Placental pericyte (primary cell): ENCODE measurements around the gene ADORA1. TPM values are rescaled to one million over a fixed set of nuclear protein-coding genes. Genes with fewer than 3 reads are reported as not detected.

Source experiments
- total RNA-seq: library from RNA; depleted of rRNA; stranded (reverse); fragments of >200 nt; gene quantifications from 2 replicates; pipeline ENCODE4 v1.2.3, GENCODE V29; 2012

The ADORA1 gene
- total RNA-seq = 5.0 and 35.5 TPM in 2 replicates

DNA sequence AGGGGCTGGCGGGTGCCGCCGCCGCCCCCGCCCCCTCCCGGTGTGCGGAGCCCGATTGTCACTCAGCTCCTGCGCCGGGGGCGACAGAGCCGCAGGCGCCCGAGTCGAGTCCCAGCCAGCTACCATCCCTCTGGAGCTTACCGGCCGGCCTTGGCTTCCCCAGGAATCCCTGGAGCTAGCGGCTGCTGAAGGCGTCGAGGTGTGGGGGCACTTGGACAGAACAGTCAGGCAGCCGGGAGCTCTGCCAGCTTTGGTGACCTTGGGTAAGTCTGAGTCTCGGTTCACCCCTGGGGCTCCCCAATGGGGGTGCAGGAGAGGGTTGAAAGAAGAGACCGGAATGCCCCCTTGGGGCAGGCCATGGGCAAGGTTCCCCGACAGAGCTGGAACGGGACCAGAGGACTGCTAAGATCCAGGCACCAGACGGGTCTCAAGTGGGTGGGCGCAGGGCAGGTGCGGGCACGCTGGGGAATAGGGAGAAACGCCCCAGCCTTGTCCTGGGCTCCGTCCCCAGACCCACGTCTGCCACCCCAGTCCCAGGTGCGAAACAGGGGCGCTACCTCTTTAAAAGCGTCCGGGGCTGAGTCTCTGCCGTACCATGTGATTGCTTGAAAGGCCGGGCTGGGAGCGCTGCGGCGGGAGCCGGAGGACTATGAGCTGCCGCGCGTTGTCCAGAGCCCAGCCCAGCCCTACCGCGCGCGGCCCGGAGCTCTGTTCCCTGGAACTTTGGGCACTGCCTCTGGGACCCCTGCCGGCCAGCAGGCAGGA, at the start of gene ADORA1:
Gene ADORA1, plus strand, starts transcription at position 61 of the 765 bp plus-strand sequence. CDS start 1,116 bp downstream, outside the sequence.

DNA sequence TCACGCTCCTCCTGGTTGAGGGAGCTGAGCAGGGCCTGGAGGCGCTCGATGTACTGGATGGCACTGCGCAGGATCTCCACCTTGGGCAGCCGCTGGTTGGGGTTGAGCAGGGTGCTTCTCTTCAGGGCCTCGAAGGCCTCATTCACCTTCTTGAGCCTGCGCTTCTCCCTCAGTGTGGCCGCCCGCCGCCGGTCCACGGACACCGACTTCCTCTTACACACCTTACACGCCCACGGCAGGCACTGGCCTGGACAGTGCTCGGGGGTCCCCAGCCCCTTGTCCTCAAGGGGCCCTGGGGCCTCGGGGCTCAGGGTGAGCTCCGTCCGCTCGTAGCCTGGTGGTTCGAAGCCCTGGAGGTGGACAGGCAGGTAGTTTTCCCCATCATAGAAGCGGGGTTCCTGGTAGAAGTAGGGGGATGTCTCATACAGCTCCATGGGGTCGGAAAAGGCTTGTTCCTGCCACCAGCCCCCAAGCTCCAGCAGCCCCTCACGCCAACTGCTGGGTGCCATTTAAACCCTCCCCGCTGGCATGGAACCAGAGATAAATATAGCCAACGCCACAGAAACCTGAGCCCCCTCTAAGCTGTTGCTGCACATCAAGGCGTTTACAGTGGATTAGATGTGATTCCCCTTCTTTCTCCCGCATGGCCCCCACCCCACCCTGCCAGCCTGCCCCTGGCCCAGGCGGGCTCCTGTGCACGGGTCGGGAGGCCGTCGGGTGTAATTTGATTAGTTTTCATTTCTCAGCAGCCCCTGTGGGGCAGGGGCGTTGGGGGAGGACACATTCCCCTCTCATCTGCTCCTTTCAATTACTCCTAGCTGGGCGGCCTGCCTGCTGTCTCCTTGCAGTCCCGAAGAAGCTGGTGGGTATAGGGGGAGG, 41.8 kb upstream of the ADORA1 start, which contains the start of gene MYOG:
Gene MYOG, minus strand, starts transcription at position 485 of the 879 bp plus-strand sequence. Its CDS starts 51 bp downstream, at position 434.

DNA sequence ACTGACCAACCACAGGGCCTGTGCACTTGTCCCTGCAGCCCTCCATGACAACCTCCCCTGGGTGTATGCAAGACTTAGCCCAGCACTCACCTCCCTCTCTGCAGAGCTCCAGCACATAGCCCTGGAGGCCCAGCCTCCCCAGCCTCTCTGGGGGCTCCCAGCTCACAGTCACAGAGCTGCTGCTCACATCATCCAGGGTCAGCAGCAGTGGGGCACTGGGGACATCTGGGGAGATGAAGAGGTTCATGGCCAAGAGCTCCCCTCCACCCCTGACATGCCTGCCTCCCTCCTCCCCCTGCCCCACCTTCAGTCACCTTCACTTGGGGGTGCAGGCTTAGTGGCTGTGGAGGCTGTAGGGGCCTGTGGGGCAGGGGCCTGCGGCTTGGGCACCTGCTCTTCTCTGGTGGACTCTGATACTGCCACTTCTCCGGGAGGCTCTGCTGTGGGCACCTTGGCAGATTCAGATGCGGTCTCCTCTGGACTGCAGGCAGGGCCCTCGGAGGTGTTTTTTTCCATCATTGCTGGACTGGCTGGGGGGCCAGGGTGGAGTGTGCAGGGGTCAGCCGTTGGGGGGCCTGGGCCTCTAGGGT, 47.8 kb downstream of the ADORA1 start, which contains the start of gene MYBPH:
Gene MYBPH, minus strand, starts transcription at position 590 of the 590 bp plus-strand sequence. Its CDS starts 71 bp downstream, at position 519.

DNA sequence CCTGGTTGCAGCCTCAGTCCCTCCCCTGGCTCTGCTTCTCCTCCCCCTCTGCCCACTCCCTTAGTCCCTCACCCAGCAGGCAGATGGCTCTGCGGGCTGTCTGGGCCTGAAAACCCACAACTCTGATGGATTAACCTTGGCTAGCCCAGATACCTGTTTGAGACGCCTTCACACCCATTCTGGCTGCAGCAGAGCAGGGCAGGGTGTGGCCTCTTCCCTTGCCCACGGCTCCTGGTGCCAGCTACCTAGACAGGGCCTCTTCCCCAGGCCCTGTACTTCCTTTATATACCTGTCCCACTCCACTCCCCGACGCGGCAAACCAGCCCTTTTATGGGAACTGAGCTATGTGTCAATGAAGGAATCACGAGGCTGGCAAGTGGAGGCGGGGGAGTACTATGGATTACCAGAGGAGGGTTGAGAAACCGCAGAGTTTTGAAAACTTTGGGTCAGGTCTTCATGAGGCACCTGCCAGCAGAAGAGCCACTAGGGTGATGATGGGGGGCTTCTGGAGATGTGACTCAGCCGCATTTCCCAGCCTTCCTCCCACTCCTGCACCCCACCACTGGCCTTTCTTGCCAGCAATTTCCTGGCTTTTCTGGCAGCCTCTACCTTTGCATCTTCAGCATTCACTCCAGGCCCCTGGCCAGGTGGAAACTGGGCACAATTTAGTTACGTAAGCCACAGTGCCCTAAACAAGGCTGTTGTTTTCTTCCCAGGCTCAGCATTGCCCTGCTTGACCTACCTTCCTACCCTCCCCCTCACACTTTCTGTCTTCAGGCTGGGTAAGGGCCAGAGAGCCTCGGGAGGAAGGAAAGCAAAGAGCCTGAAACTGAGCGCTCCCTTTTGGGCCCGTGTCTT, 59.1 kb downstream of the ADORA1 start, which contains the start of gene CHI3L1:
Gene CHI3L1, minus strand, starts transcription at position 259 of the 858 bp plus-strand sequence. Its CDS starts 81 bp downstream, at position 178.

Other genes starting within 250 kb of the ADORA1 start
- 4.2 and 9.0 TPM in 2 replicates for gene RABIF, start 238.6 kb upstream of the ADORA1 start, total RNA-seq
- gene KLHL12, start 200.5 kb upstream of the ADORA1 start, total RNA-seq = 25.6 and 26.6 TPM in 2 replicates
- 139 and 140 TPM in 2 replicates for gene ADIPOR1, start 169.4 kb upstream of the ADORA1 start, total RNA-seq
- gene CYB5R1, start 160.5 kb upstream of the ADORA1 start, total RNA-seq = 39.5 and 40.7 TPM in 2 replicates
- 106 and 110 TPM in 2 replicates for gene TMEM183A, start 120.4 kb upstream of the ADORA1 start, total RNA-seq
- gene PPFIA4, start 101.2 kb upstream of the ADORA1 start, total RNA-seq = 0.14 and 0.66 TPM in 2 replicates
- not detected in 2 replicates for gene MYOG, start 41.7 kb upstream of the ADORA1 start, total RNA-seq
- 0.88 and 1.4 TPM in 2 replicates for gene MYBPH, start 48.1 kb downstream of the ADORA1 start, total RNA-seq
- 44.8 and 896 TPM in 2 replicates for gene CHI3L1, start 59.0 kb downstream of the ADORA1 start, total RNA-seq
- not detected in 2 replicates for gene CHIT1, start 101.9 kb downstream of the ADORA1 start, total RNA-seq
- 7.9 and 9.8 TPM in 2 replicates for gene BTG2, start 177.8 kb downstream of the ADORA1 start, total RNA-seq
- 0.29 and 7.9 TPM in 2 replicates for gene FMOD, start 223.4 kb downstream of the ADORA1 start, total RNA-seq